Measurements from ENCODE around the gene CNN2. TPM values are rescaled to one million over a fixed set of nuclear protein-coding genes. Genes with fewer than 3 reads are reported as not detected.
A peak's percentile ranks its signal among the peaks of the same experiment; 100 is the strongest.

The CNN2 gene
- total RNA-seq, 2 experiments from 2014 or later: 295 to 296 TPM

DNA sequence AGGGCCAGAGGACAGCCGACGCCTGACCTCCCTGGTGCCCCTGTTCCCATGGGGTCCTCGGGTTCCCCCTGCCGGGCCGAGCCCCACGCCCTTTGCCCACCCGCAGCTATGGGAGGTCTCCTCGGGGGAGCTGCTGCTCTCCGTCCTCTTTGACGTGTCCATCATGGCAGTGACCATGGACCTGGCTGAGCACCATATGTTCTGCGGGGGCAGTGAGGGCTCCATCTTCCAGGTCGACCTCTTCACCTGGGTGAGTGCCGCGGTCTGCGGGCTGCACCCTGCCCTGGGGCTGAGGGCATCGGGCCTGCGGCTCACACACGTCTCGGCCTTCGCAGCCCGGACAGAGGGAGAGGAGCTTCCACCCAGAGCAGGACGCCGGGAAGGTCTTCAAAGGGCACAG lies 35.7 kb upstream of the CNN2 start:
- DNase-seq: no peak
- H3K27ac Mint-ChIP-seq: no peak overlapping the region

DNA sequence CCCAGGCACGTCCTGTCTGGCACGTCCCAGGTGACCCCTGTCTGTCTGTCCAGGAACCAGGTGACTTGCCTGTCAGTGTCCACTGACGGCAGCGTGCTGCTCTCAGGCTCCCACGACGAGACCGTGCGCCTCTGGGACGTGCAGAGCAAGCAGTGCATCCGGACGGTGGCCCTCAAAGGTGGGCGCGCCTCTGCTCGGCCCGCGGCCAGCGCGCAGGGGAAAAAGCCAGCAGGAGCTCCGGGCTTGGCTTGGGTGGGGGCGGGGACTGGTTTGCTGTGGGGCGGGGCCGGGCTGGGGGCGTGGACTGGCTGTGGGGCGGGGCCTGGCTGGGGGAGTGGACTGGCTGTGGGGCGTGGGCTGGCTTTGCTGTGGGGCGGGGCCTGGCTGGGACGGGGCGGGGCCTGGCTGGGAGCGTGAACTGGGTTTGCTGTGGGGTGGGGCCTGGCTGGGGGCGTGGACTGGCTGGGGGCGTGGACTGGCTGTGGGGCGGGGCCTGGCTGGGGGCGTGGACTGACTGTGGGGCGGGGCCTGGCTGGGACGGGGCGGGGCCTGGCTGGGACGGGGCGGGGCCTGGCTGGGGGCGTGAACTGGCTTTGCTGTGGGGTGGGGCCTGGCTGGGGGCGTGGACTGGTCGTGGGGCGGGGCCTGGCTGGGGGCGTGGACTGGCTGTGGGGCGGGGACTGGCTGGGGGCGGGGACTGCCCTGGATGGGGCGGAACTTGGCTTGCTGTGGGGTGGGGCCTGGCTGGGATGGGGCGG lies 35.1 kb upstream of the CNN2 start:
- DNase-seq: peak; percentile 76
- no peak overlapping the region for H3K4me3 Mint-ChIP-seq
- no peaks in the 10 kb centered on the region for H3K9me3 Mint-ChIP-seq (ENCODE audit: low read depth)
- CTCF ChIA-PET: no interaction called here
- H3K27ac Mint-ChIP-seq: no peak overlapping the region
- peak; percentile 63 for ATAC-seq
- H3K4me1 Mint-ChIP-seq: peaks cover 25% of the 10 kb centered on the region
- H3K27me3 Mint-ChIP-seq: peaks cover 2% of the 10 kb centered on the region
- H3K36me3 Mint-ChIP-seq: peaks cover 12% of the 10 kb centered on the region

More for the DNA sequence above, 35.7 kb upstream of the CNN2 start:
- Mint-ChIP-seq H3K4me3 (no peak overlapping the region), H3K4me1 (peaks cover 21% of the 10 kb centered on the region), H3K9me3 (ENCODE audit: low read depth) (no peaks in the 10 kb centered on the region), H3K36me3 (peaks cover 12% of the 10 kb centered on the region), H3K27me3 (no peaks in the 10 kb centered on the region)
- CTCF ChIA-PET: no interaction called here
- ATAC-seq: no peak

DNA sequence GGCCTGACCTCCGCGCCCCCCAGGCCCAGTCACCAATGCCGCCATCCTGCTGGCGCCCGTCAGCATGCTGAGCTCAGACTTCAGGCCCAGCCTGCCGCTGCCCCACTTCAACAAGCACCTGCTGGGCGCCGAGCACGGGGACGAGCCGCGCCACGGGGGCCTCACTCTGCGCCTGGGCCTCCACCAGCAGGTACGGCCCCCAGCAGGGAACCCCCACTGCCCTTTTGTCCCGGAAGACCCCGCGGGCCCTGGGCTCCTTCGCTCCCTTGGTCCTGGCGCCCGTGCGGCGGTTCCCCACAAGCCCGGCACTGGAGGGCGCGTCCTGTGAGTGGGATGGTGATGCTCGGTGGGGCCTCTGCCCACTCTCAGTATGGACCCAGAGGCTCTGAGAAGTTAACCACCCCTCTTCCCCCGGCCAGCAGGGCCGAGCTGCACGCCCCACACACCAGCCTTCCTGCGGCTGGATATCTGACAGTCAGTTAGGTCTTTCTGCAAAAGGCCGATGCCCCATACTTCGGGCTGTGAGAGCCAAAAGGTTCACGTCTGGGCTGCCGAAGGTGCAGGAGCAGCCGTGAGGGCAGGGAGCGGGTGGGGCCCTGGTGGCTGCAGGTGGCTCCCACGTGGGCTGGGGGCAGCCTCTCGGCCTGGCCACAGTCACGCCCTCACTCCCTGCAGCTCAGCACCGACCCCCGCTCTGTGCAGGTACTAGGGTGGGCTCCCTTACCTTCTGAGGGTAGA lies 34.3 kb upstream of the CNN2 start:
- H3K27ac Mint-ChIP-seq: no peak overlapping the region
- H3K4me3 Mint-ChIP-seq: no peak overlapping the region
- DNase-seq (no peak), ATAC-seq (no peak)
- H3K36me3 Mint-ChIP-seq: peaks cover 12% of the 10 kb centered on the region
- H3K27me3 Mint-ChIP-seq: peaks cover 9% of the 10 kb centered on the region
- no peaks in the 10 kb centered on the region for H3K9me3 Mint-ChIP-seq (ENCODE audit: low read depth)
- H3K4me1 Mint-ChIP-seq: peaks cover 30% of the 10 kb centered on the region
- CTCF ChIA-PET: interaction anchor here (0.7 kb wide), 1 partner anchor 70 kb away, joined by 3 read pairs; no protein-coding TSS in a partner anchor

DNA sequence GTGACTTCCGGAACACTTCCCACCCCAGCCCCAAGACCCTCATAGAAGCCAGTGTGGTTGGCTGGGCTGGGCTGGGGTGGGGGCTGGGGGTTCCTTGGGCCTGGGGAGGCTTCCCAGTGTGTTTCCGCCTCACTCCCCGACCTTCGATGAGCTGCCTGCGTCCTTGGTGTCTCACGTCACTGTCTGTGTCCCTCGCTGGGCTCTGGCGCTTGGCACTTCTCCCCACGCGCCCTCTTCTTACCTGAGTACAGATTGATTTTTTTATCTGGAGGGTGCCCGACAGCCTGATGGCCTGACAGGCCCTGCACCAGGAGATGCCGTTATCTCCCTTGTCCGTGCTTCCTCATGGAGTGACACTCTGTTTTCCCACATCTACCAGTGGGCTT lies 33.7 kb upstream of the CNN2 start:
- no peak for ATAC-seq
- CTCF ChIA-PET: no interaction called here
- Mint-ChIP-seq H3K4me3 (no peak overlapping the region), H3K9me3 (ENCODE audit: low read depth) (no peaks in the 10 kb centered on the region), H3K36me3 (peaks cover 11% of the 10 kb centered on the region), H3K27me3 (peaks cover 12% of the 10 kb centered on the region), H3K4me1 (peaks cover 31% of the 10 kb centered on the region), H3K27ac (no peak overlapping the region)
- DNase-seq: no peak

DNA sequence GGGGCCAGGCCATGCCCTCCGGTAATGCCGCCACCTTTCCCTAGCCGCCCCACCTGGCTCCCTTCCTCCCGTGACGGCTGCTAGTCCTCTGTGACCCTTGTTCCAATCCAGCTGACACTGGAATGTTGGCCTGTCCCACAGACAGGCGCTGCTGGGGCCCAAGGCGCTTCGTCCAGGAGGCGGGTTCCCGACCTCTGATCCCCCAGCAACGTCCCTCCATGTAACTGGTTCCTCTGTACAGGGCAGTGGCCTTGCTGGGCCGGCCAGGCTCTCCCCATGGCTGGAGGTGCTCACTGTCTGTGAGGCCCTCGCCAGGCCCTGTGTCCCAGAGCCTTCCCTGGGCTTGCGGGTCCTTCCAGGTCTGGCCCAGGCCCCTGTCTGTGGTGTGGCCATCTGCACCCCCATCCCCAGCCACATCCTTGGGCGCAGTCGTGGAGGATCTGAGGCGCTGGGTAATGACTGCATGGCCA lies 33.0 kb upstream of the CNN2 start:
- H3K9me3 Mint-ChIP-seq (ENCODE audit: low read depth): no peaks in the 10 kb centered on the region
- peaks cover 27% of the 10 kb centered on the region for H3K4me1 Mint-ChIP-seq
- peaks cover 8% of the 10 kb centered on the region for H3K36me3 Mint-ChIP-seq
- H3K27ac Mint-ChIP-seq: no peak overlapping the region
- no peak for ATAC-seq
- no peak for DNase-seq
- H3K27me3 Mint-ChIP-seq: peaks cover 19% of the 10 kb centered on the region
- H3K4me3 Mint-ChIP-seq: no peak overlapping the region
- CTCF ChIA-PET: no interaction called here

- H3K4me1 Mint-ChIP-seq: peaks cover 22% of the 10 kb centered on the region
- DNase-seq (no peak), ATAC-seq (no peak)
- CTCF ChIA-PET: no interaction called here
- peaks cover 22% of the 10 kb centered on the region for H3K27me3 Mint-ChIP-seq
- peaks cover 8% of the 10 kb centered on the region for H3K36me3 Mint-ChIP-seq
- no peak overlapping the region for H3K4me3 Mint-ChIP-seq
- H3K27ac Mint-ChIP-seq: no peak overlapping the region
- H3K9me3 Mint-ChIP-seq (ENCODE audit: low read depth): no peaks in the 10 kb centered on the region
These were observed 32.5 kb upstream of the CNN2 start for GRCh38 chr19:993831-994393.

GRCh38 chr19:994516-994915 lies 31.9 kb upstream of the CNN2 start:
- Mint-ChIP-seq H3K27me3 (peaks cover 28% of the 10 kb centered on the region), H3K4me3 (no peak overlapping the region), H3K36me3 (peaks cover 8% of the 10 kb centered on the region), H3K27ac (no peak overlapping the region), H3K9me3 (ENCODE audit: low read depth) (no peaks in the 10 kb centered on the region), H3K4me1 (peaks cover 19% of the 10 kb centered on the region)
- ATAC-seq (no peak), DNase-seq (no peak)
- CTCF ChIA-PET: no interaction called here

DNA sequence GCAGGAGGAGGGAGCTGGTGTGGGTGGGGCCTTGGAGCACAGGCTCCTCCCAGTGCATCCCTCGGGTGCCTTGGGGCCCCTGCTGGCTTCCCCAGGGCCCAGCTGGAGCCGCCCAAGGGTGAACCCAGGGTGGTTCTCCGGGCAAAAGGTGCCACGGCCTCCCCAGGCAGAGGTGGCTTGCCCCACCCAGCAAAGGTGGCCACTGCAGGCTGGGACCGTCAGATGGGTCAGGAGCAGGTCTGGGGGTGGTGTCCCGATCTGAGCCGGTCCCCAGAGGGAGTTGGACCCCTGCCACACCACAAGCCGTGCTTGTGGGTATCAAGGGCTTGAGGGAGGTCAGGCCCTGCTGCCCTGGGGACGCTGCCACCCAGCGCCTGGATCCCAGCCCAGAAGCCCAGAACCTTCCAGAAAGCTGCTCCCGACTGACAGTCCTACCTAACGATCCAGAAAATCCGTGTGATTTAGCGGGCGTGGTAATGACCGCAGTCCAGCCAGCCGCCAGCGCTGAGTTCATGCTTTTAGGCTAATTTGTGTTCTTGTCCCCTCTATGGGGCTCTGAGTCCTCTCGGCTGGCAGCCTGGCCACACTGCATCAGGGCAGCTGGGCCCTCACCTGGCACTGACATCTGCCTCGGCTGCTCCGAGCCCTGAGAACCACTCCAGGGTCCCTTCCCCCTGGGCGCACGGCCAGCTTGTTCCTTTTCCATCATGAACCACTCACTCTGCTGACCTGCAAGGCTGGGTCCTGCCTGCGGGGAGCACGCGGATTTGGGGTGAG lies 31.2 kb upstream of the CNN2 start:
- peaks cover 32% of the 10 kb centered on the region for H3K27me3 Mint-ChIP-seq
- CTCF ChIA-PET: interaction anchor here (2.1 to 4.7 kb wide), 2 partner anchors 10 to 73 kb away, joined by 8 to 23 read pairs; partner anchors contain the start of gene WDR18
- no peak for ATAC-seq
- peaks cover 15% of the 10 kb centered on the region for H3K4me1 Mint-ChIP-seq
- DNase-seq: no peak
- no peaks in the 10 kb centered on the region for H3K9me3 Mint-ChIP-seq (ENCODE audit: low read depth)
- H3K36me3 Mint-ChIP-seq: peaks cover 8% of the 10 kb centered on the region
- no peak overlapping the region for H3K27ac Mint-ChIP-seq
- H3K4me3 Mint-ChIP-seq: no peak overlapping the region

GRCh38 chr19:996051-996838 lies 30.2 kb upstream of the CNN2 start:
- Mint-ChIP-seq H3K4me1 (peaks cover 15% of the 10 kb centered on the region), H3K4me3 (no peak overlapping the region), H3K27ac (peak overlapping the region; percentile 52), H3K36me3 (peaks cover 4% of the 10 kb centered on the region), H3K27me3 (peaks cover 35% of the 10 kb centered on the region), H3K9me3 (ENCODE audit: low read depth) (no peaks in the 10 kb centered on the region)
- peak; percentile 80 for DNase-seq
- CTCF ChIA-PET: interaction anchor here (0.7 to 4.7 kb wide), 7 partner anchors 8 to 198 kb away, joined by 3 to 23 read pairs (median 5); partner anchors contain the start of genes MED16, RNU6-9 and WDR18
- peak; percentile 56 for ATAC-seq

GRCh38 chr19:998064-998463 lies 28.3 kb upstream of the CNN2 start:
- H3K4me3 Mint-ChIP-seq: no peak overlapping the region
- ATAC-seq (no peak), DNase-seq (no peak)
- no peaks in the 10 kb centered on the region for H3K36me3 Mint-ChIP-seq
- CTCF ChIA-PET: interaction anchor here (1.4 to 4.7 kb wide), 5 partner anchors 10 to 140 kb away, joined by 4 to 23 read pairs (median 7); partner anchors contain the start of gene WDR18
- no peak overlapping the region for H3K27ac Mint-ChIP-seq
- peaks cover 15% of the 10 kb centered on the region for H3K4me1 Mint-ChIP-seq
- no peaks in the 10 kb centered on the region for H3K9me3 Mint-ChIP-seq (ENCODE audit: low read depth)
- peaks cover 39% of the 10 kb centered on the region for H3K27me3 Mint-ChIP-seq

DNA sequence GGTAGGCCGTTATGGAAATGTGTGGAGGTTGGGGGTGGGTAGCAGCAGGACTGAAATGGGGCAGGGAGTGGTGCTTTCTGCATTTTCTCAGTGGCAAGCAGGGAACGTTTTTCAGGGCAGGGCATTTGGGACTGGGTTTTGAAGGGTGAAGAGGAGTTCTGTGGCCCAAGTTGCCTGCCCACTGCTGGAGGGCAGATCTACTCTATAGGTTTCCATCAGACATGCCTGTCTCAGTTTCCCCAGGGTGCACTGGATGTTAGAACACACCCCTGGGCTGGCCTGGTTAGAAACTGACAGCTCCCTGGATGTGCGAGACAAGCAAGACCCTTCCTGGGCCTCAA lies 27.1 kb upstream of the CNN2 start:
- Mint-ChIP-seq H3K27ac (no peak overlapping the region), H3K36me3 (no peaks in the 10 kb centered on the region), H3K4me3 (no peak overlapping the region), H3K27me3 (peaks cover 39% of the 10 kb centered on the region), H3K9me3 (ENCODE audit: low read depth) (no peaks in the 10 kb centered on the region), H3K4me1 (peaks cover 15% of the 10 kb centered on the region)
- CTCF ChIA-PET: interaction anchor here (0.7 to 4.7 kb wide), 4 partner anchors 11 to 136 kb away, joined by 3 to 23 read pairs (median 6); partner anchors contain the start of gene WDR18
- no peak for ATAC-seq
- no peak for DNase-seq

- Mint-ChIP-seq H3K4me3 (no peak within 1 kb of the TSS), H3K9me3 (ENCODE audit: low read depth) (no peaks in the 10 kb centered on the region), H3K4me1 (peaks cover 15% of the 10 kb centered on the region), H3K27me3 (peaks cover 39% of the 10 kb centered on the region), H3K27ac (no peak within 1 kb of the TSS), H3K36me3 (no peaks in the 10 kb centered on the region)
- CTCF ChIA-PET: interaction anchor here (1.8 kb wide), 1 partner anchor 12 kb away, joined by 6 read pairs; no protein-coding TSS in a partner anchor
- DNase-seq: peak; percentile 70
- ATAC-seq: peak; percentile 13
These were observed 26.3 kb upstream of the CNN2 start, which contains the start of gene GRIN3B for GRCh38 chr19:1000095-1000494. Gene GRIN3B, plus strand, starts transcription at chr19:1000419. Its CDS starts 19 bp downstream, at chr19:1000438.

Measured in activated CD8-positive, alpha-beta memory T cell treated with anti-CD3 and anti-CD28 coated beads, Interleukin-2, amount 10 ng/mL, durations not matched to agents 7 days and 5 days (primary cell).